ENCODE data around the gene GNGT1.

GNGT1 gene

DNA sequence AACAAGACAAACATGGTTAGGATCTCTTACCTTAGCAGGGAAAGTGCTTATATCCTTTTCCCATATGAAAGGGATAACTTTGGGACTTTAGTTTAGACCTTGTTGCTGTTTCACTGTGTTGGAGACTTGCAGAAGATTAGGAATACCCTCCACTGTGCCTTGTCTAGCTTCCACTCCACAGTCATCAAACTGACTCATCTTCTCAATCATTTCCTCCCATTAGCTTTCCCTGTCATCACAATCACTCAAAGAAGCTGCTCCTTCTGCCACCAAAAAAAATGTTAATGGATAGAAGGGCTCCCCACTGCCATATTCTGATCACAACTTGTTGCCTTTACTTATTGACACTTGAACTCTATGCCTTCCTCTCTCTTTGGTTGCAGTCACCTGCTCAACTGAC lies 31.9 kb downstream of the GNGT1 start:
- DNase-seq (ENCODE audit: low read depth in 1 of 2, low spot score in 1 of 2): no peak

GRCh38 chr7:93941945-93942344 lies 35.6 kb downstream of the GNGT1 start:
- no peak for DNase-seq (ENCODE audit: low read depth in 1 of 2, low spot score in 1 of 2)

DNA sequence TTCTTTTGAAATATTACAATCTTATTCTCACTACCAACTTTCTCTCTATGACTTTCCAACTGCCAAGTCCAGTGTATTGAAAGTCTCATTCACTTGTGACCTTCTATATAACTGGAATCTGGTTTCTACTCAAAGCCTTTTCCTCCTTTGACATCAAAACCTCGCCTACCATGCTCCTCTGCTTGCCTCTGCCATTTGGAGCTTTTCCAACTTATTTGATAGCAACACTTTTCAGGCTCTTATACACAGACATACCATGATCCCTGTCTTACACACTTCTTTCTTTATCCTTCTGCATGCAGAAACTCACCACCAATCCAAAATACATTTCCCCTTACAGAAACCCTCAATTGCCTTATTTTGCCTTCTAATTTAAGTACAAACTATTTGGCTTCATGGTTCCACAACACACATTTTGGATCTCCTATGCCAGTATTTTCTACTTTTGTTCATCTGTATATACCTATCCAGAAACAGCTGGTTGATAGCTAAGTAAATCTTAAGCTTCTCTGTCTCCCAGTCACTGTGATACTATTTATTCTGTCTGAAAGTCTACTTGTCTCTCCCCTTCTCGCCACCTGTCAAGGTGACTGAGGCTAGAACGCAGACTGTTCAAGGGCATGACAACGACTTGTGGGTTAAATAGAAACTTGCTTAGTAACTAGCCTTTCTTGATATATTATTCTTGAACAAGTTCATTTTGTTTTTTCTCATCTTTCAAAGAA lies 37.6 kb downstream of the GNGT1 start:
- no peak for DNase-seq (ENCODE audit: low read depth in 1 of 2, low spot score in 1 of 2)

- DNase-seq (ENCODE audit: low read depth in 1 of 2, low spot score in 1 of 2): no peak
These were observed 38.3 kb downstream of the GNGT1 start for GRCh38 chr7:93944673-93945072.

DNA sequence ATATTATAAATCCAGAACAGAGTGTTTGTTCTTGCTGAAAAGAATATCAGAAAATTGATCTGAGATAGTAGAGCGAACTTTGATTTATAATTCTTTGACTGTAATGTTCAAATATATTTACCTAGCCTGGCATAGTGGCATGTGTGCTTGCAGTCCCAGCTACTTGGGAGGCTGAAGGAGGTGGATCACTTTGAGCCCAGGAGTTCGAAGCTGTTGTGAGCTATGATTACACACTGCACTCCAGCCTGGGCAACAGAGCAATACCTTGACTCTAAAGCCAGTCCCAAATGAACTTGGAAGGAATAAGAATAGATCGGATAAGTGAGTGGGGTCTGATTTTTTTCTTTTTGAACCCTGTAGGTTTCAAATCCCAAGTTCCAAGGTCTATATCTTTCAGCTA lies 38.7 kb downstream of the GNGT1 start:
- DNase-seq (ENCODE audit: low read depth in 1 of 2, low spot score in 1 of 2): no peak

GRCh38 chr7:93945756-93946535 lies 39.6 kb downstream of the GNGT1 start:
- DNase-seq (ENCODE audit: low read depth in 1 of 2, low spot score in 1 of 2): no peak

DNA sequence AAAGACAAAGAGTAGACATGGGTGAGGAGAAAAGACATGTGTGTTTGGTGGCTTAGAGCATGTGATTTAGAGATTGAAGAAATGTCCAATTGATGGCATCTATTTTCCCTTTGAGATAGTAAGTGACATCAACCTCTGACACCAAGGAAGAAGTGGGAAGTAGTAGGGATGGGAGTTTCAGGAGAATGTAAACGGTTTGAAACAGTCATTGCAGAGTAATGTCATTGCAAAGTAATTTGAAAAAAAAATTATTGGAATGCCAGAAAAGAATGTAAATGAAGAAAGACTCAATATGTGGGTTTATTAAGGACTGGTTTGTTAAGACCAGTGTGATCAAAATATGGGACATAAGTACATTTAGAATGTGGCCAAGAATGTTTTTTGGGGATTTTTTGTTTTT lies 41.7 kb downstream of the GNGT1 start:
- no peak for DNase-seq (ENCODE audit: low read depth in 1 of 2, low spot score in 1 of 2)

DNA sequence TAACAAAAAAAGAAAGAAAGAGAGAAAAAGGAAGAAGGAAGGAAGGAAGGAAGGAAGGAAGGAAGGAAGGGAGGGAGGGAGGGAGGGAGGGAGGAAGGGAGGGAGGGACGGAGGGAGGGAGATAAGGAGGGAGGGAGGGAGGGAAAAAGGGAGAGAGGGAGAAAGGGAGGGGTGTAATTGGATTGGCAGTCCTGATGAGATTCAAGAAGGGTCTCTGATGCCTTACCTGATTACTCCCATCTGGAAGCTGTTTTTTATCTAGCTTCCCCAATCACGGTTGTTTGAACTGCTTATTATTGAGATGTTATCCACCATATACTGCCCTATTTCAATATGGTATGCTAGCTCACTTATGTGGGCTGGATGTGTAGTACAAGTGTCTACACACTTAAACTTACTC lies 42.5 kb downstream of the GNGT1 start:
- DNase-seq (ENCODE audit: low read depth in 1 of 2, low spot score in 1 of 2): no peak

DNA sequence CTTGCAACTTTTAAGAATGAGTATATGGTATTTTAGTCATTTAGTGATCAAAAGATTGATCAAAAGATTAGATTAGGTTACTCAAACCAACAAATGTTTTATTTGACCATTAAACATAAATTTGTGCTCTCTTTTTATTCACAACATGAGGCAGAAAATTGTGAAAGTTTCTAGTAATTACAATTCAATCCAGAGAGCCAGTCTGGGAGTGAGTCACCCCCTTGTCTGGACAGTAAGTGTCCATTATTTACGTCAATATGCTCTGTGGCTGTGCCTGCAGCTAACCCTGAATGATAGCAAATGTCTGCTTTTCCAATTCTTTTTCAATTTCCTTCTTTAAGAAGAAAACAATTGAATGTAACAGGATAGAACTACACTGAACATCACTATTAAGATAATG lies 43.1 kb downstream of the GNGT1 start:
- no peak for DNase-seq (ENCODE audit: low read depth in 1 of 2, low spot score in 1 of 2)

GRCh38 chr7:93955304-93955703 lies 48.9 kb downstream of the GNGT1 start:
- DNase-seq (ENCODE audit: low read depth in 1 of 2, low spot score in 1 of 2): no peak

DNA sequence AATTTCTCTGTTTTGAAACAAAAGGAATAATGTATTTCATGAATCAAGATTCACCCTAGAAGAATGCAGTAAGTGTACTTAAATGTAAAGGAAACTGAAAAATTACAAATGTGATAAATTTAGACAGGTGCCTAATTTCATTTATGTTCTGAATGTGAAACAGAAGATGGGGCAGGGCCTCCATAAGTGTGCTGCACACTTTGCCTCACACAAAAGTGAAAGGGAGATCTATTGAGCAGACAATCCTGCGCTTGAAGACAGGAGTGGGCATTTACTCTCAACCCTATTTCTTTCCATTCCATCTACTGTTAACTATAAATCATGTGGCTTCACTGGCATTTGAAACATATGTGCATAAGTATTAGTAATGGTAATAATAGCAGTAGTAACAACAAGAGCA lies 51.4 kb downstream of the GNGT1 start:
- no peak for DNase-seq (ENCODE audit: low read depth in 1 of 2, low spot score in 1 of 2)

DNA sequence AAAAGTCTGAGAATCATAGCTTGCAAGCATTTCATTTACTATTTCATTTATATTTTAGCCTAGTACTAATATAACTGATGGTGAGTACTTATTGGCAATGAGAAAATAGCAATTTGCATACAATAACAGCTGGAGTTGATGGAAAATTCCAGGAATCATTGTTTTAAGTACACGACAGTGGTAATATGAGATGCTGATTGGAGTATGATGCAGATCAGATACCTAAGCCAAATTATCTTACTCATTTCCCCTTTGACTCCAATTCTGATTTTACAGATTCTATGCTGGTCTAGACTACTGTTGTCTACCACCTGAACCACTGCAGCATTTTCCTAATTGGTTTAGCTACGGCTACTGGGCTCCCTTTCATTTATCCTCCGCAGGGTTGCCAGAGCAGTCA lies 51.8 kb downstream of the GNGT1 start:
- DNase-seq (ENCODE audit: low read depth in 1 of 2, low spot score in 1 of 2): no peak

DNA sequence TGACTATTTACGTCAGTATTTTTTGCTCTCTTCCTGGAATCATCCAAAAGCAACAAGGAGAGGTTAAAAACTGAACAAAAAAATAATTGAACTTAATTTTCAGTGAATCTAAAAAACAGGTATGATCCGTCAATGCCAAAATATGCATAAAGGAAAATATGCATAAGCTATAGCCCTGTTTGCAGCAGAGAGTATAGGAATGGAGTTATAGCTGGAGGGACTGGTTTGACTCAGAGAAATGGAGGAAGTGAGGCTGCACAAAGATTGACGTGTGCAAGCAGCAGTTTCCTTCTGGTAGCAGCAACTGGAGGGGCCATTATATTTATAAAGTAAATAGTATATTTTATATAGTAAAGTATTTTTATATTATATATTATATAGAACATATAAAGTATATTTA lies 52.3 kb downstream of the GNGT1 start:
- DNase-seq (ENCODE audit: low read depth in 1 of 2, low spot score in 1 of 2): no peak
